NB4 (cell line): ENCODE data around the gene GJD3.

ENCODE experiments used
- CTCF ChIP-seq: IDR thresholded peaks from one replicate; pipeline ENCODE4 v1.5.1; 2012; ENCODE audit warnings: low read depth, low read length
- MYC ChIP-seq: IDR thresholded peaks from 2 replicates; pipeline ENCODE4 v1.6.1; 2011; ENCODE audit warnings: low read depth, low read length
- POLR2A ChIP-seq: IDR thresholded peaks from 2 replicates; pipeline ENCODE4 v1.6.1; 2011; ENCODE audit warnings: mild to moderate bottlenecking; ENCODE audit not compliant: insufficient read length; ENCODE audit errors: extremely low read depth

- no peak for TF ChIP-seq CTCF
- no peak for TF ChIP-seq POLR2A
- TF ChIP-seq MYC: no peak
Measured at GRCh38 chr17:40315206-40315605, 49.3 kb downstream of the GJD3 start.
